ENCODE measurements around the gene SORCS2.

DNA sequence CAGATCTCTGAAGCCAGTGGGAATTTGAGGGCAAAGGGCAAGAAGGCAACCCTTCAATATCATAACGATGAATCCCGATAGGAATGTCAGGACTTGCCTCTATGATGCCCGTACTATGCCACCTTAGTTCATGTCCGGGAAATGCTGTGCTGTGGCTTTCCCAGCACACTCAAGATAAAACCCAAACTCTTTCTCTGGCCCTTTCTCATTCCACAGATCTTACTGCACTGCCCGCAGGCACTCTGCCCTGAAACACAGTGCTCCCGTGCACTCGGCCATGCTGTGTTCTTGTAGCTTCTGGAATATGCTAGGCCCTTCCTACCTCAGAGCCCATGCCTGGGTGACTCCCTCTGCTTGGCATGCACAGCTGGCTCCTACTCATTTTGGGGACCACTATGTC, 26.3 kb downstream of the SORCS2 start:
- TF ChIP-seq EZH2 (IDR thresholded peaks at IDR 0.05; ENCODE audit: low read length, unreplicated experiment) (no peak), CTCF (conservative IDR thresholded peaks at IDR 0.05; ENCODE audit: low read depth, low read length) (no peak), EZH2phosphoT487 (IDR thresholded peaks at IDR 0.05; ENCODE audit: borderline replicate concordance, low read length) (no peak)

Measured in PC-3 (cell line).